ENCODE results near the gene CSF3. TPM values are rescaled to one million over a fixed set of nuclear protein-coding genes. Genes with fewer than 3 reads are reported as not detected.
A peak's percentile ranks its signal among the peaks of the same experiment; 100 is the strongest.
"Not testable (repeated sequence)": the region's sequence is repeated elsewhere in the genome, so short reads cannot be mapped to it uniquely, and the experiment has no call there.

The CSF3 gene
- total RNA-seq, 1 donor from 2014 or later, result not detected

- no peak overlapping the region for H3K9ac ChIP-seq
- no peaks in the 10 kb centered on the region for H3K27me3 ChIP-seq
- peaks cover 11% of the 10 kb centered on the region for H3F3A ChIP-seq (ENCODE audit: low read depth)
- H2AFZ ChIP-seq (replicated peaks), result no peak overlapping the region
- H3K4me2 ChIP-seq, result no peak overlapping the region
- H3K27ac ChIP-seq, result no peak overlapping the region
- Mint-ChIP-seq H3K9me3 (no peaks in the 10 kb centered on the region), H3K36me3 (no peaks in the 10 kb centered on the region), H3K27me3 (ENCODE audit: insufficient read depth, low read depth) (peaks cover 7% of the 10 kb centered on the region), H3K27ac (no peak overlapping the region), H3K4me3 (no peak overlapping the region), H3K4me1 (no peaks in the 10 kb centered on the region)
- H3K36me3 ChIP-seq, result no peaks in the 10 kb centered on the region
- H3K79me2 ChIP-seq (ENCODE audit: low read depth), result no peaks in the 10 kb centered on the region
- TF ChIP-seq CTCF (IDR thresholded peaks at IDR 0.05) (no peak), EZH2 (IDR thresholded peaks at IDR 0.05) (no peak), EZH2phosphoT487 (IDR thresholded peaks at IDR 0.05) (no peak)
- no peak for DNase-seq (ENCODE audit: low spot score)
- no peaks in the 10 kb centered on the region for H3K4me1 ChIP-seq
- H3K4me3 ChIP-seq, result no peak overlapping the region
- no peaks in the 10 kb centered on the region for H3K9me3 ChIP-seq (ENCODE audit: low read depth)
- H4K20me1 ChIP-seq (ENCODE audit: low read depth), result no peaks in the 10 kb centered on the region
Measured at GRCh38 chr17:40004072-40004471, 11.2 kb upstream of the CSF3 start.

- TF ChIP-seq CTCF (IDR thresholded peaks at IDR 0.05) (no peak), EZH2phosphoT487 (IDR thresholded peaks at IDR 0.05) (no peak), EZH2 (IDR thresholded peaks at IDR 0.05) (no peak)
- H3K9me3 ChIP-seq (ENCODE audit: low read depth), result no peaks in the 10 kb centered on the region
- Mint-ChIP-seq H3K27me3 (ENCODE audit: insufficient read depth, low read depth) (peaks cover 7% of the 10 kb centered on the region), H3K9me3 (no peaks in the 10 kb centered on the region), H3K27ac (no peak overlapping the region), H3K36me3 (no peaks in the 10 kb centered on the region), H3K4me1 (no peaks in the 10 kb centered on the region), H3K4me3 (no peak overlapping the region)
- no peak for DNase-seq (ENCODE audit: low spot score)
- no peak overlapping the region for H3K27ac ChIP-seq
- H3K4me3 ChIP-seq, result no peak overlapping the region
- no peaks in the 10 kb centered on the region for H4K20me1 ChIP-seq (ENCODE audit: low read depth)
- H3K36me3 ChIP-seq, result no peaks in the 10 kb centered on the region
- H2AFZ ChIP-seq (replicated peaks), result no peak overlapping the region
- H3K79me2 ChIP-seq (ENCODE audit: low read depth), result no peaks in the 10 kb centered on the region
- H3K9ac ChIP-seq, result no peak overlapping the region
- no peaks in the 10 kb centered on the region for H3K4me1 ChIP-seq
- no peak overlapping the region for H3K4me2 ChIP-seq
- H3F3A ChIP-seq (ENCODE audit: low read depth), result peaks cover 11% of the 10 kb centered on the region
- no peaks in the 10 kb centered on the region for H3K27me3 ChIP-seq
Measured at GRCh38 chr17:40004712-40005111, 10.5 kb upstream of the CSF3 start.

GRCh38 chr17:40005520-40005919 lies 9.7 kb upstream of the CSF3 start:
- Histone ChIP-seq H3F3A (ENCODE audit: low read depth) (peaks cover 7% of the 10 kb centered on the region), H4K20me1 (ENCODE audit: low read depth) (no peaks in the 10 kb centered on the region), H3K9ac (no peak overlapping the region), H3K9me3 (ENCODE audit: low read depth) (no peaks in the 10 kb centered on the region), H3K27ac (no peak overlapping the region), H3K4me2 (no peak overlapping the region), H3K36me3 (no peaks in the 10 kb centered on the region), H3K4me3 (no peak overlapping the region), H3K4me1 (no peaks in the 10 kb centered on the region), H2AFZ (replicated peaks) (no peak overlapping the region), H3K27me3 (no peaks in the 10 kb centered on the region), H3K79me2 (ENCODE audit: low read depth) (no peaks in the 10 kb centered on the region)
- Mint-ChIP-seq H3K4me1 (no peaks in the 10 kb centered on the region), H3K36me3 (no peaks in the 10 kb centered on the region), H3K27ac (no peak overlapping the region), H3K4me3 (no peak overlapping the region), H3K27me3 (ENCODE audit: insufficient read depth, low read depth) (peaks cover 7% of the 10 kb centered on the region), H3K9me3 (no peaks in the 10 kb centered on the region)
- TF ChIP-seq EZH2phosphoT487 (IDR thresholded peaks at IDR 0.05) (no peak), CTCF (IDR thresholded peaks at IDR 0.05) (no peak), EZH2 (IDR thresholded peaks at IDR 0.05) (no peak)
- DNase-seq (ENCODE audit: low spot score), result no peak

- not testable (repeated sequence) for DNase-seq (ENCODE audit: low spot score); H3K9ac ChIP-seq; H3K27me3 Mint-ChIP-seq (ENCODE audit: insufficient read depth, low read depth); H3K36me3 Mint-ChIP-seq; H3K9me3 ChIP-seq (ENCODE audit: low read depth); H3K4me2 ChIP-seq; H3K9me3 Mint-ChIP-seq; H3K27ac Mint-ChIP-seq; H2AFZ ChIP-seq (replicated peaks); H4K20me1 ChIP-seq (ENCODE audit: low read depth); H3K4me3 ChIP-seq; H3F3A ChIP-seq (ENCODE audit: low read depth); H3K27ac ChIP-seq; H3K79me2 ChIP-seq (ENCODE audit: low read depth); H3K27me3 ChIP-seq; H3K36me3 ChIP-seq; H3K4me3 Mint-ChIP-seq
- peaks cover 20% of the 10 kb centered on the region for H3K4me1 Mint-ChIP-seq
- H3K4me1 ChIP-seq, result peaks cover 14% of the 10 kb centered on the region
Measured at GRCh38 chr17:40010946-40011500, 4.2 kb upstream of the CSF3 start.

GRCh38 chr17:40012017-40012647 lies 3.1 kb upstream of the CSF3 start:
- H3K4me3 Mint-ChIP-seq; H3K9me3 ChIP-seq (ENCODE audit: low read depth); H3K27ac ChIP-seq; H3K36me3 Mint-ChIP-seq; H3K4me3 ChIP-seq; H4K20me1 ChIP-seq (ENCODE audit: low read depth); H3K27me3 ChIP-seq; H3F3A ChIP-seq (ENCODE audit: low read depth); H3K4me2 ChIP-seq; H3K27me3 Mint-ChIP-seq (ENCODE audit: insufficient read depth, low read depth); DNase-seq (ENCODE audit: low spot score); H2AFZ ChIP-seq (replicated peaks); H3K9ac ChIP-seq; H3K36me3 ChIP-seq; H3K9me3 Mint-ChIP-seq; H3K79me2 ChIP-seq (ENCODE audit: low read depth): not testable (repeated sequence)
- Mint-ChIP-seq H3K4me1 (peaks cover 20% of the 10 kb centered on the region), H3K27ac (peak overlapping the region; percentile 32)
- H3K4me1 ChIP-seq, result peaks cover 14% of the 10 kb centered on the region

All from neural progenitor cell (in vitro differentiated cells).